HG02798 (cell line): ENCODE data around the gene MYO15B.

ENCODE experiments used
- ATAC-seq: cut with Tn5 transposase; IDR thresholded peaks from one replicate; pipeline ENCODE4 v1.9.1; 2021; ENCODE audit warnings: mild to moderate bottlenecking; ENCODE audit not compliant: unreplicated experiment, poor library complexity

The MYO15B gene

GRCh38 chr17:75587675-75588595, at the start of gene MYO15B:
Gene MYO15B (plus strand): TSS chr17:75587800. CDS start chr17:75588058, 258 bp downstream.
- no peak for ATAC-seq

- no peak for ATAC-seq
These were observed 47.5 kb upstream of the MYO15B start for GRCh38 chr17:75539967-75540729.

- no peak for ATAC-seq
These were observed 46.6 kb upstream of the MYO15B start for GRCh38 chr17:75540923-75541503.

- no peak for ATAC-seq
These were observed 45.4 kb upstream of the MYO15B start for GRCh38 chr17:75542229-75542628.

DNA sequence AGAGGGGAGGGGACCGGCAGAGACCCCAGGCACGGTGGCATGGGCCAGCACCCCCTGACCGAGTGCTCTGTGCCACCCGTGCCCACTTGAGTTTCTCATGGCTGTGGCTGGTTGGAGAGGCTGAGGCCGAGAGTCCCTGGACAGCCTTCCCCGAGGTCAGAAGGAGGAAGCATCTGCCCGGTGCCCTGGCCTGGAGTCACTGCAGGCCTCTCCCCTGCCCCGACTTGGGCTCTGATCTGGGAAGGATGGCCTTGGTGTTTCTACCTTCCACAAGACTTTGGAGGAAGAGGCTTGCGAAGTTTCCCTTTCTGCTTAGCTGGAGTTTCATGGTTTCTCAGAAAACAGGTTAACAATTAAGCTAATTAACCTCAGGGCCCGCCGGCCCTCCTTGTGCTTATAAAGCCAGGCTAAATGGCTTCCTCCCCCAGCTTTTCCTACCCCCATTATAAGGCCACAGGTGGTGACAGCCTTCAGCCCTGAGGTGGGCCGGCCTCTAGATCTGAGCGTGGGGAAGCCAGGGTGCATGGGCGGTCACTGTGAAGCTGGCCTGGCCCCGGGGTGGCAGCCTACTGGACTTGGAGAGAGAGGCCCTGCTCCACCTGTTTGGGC, 44.8 kb upstream of the MYO15B start:
- no peak for ATAC-seq

- ATAC-seq, result no peak
These were observed 43.4 kb upstream of the MYO15B start for GRCh38 chr17:75544250-75544649.

GRCh38 chr17:75546181-75546580, 41.4 kb upstream of the MYO15B start:
- ATAC-seq, result no peak

GRCh38 chr17:75547091-75547490, 40.5 kb upstream of the MYO15B start:
- no peak for ATAC-seq

DNA sequence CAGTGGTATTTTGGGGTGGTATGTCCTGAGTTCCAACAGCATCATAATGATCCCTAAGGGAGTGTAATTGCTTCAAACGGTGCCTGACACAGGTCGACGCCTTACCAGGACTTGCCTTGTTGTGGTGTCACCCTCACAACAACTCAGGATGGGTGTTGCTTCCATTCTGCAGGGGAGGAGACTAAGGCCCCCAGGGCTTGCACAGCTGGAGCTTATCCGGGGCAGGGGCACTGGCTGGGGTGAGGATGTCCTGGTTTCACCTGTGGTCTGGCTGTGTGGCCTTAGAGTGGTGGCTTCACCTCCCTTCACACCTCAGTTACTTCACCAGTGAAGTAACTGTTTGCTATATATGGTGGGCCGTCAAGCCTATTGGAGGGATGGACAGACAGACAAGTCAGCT, 38.8 kb upstream of the MYO15B start:
- no peak for ATAC-seq

GRCh38 chr17:75549246-75550138, 38.1 kb upstream of the MYO15B start:
- no peak for ATAC-seq

GRCh38 chr17:75550139-75550465, 37.5 kb upstream of the MYO15B start:
- ATAC-seq, result no peak

DNA sequence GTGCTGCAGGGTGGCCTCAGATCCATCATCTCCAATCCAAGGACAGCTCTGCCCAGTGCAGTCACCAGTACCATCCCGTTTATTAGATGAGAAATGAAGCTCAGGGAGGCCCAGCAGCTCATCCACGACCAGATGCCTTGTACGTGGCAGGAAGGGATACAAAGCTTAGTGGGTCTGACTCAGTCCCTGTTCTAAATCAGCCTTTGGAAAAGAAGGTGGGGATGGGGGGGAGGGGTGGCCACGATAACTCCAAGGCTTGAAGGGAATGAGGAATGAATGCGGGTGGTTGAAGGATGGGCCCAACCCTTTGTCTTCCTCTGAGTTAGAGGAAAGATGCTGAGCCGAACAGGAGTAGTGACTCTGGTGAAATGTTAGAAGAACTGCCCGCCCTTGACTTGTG, 36.3 kb upstream of the MYO15B start:
- no peak for ATAC-seq

- ATAC-seq, result no peak
These were observed 34.9 kb upstream of the MYO15B start for GRCh38 chr17:75552425-75553294.

GRCh38 chr17:75553295-75554110, 34.1 kb upstream of the MYO15B start:
- ATAC-seq, result no peak

DNA sequence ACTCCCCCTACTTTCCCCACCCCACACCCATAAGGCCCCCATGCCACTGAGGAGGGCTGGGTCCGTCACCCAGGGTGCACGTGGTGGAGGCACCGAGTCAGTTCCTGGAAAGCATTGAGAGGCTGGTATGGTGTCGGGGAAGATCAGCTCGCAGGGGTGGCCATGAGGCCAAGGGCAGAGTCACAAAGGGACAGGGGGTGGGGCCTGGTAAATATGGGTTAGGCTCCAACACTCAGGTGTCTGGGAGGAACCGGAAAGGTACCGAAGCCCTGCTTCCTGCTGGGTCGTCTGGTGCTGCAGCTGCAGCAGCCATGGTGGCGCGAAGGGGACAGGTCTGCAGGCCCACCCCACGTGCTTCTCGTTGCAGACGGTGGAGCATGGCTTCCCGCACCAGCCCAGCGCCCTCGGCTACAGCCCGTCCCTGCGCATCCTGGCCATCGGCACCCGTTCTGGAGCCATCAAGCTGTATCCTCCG, 31.9 kb upstream of the MYO15B start:
- ATAC-seq, result no peak

GRCh38 chr17:75557075-75557851, 30.3 kb upstream of the MYO15B start:
- ATAC-seq, result no peak
